Measurements from ENCODE around the gene AKT3. TPM values are rescaled to one million over a fixed set of nuclear protein-coding genes. Genes with fewer than 3 reads are reported as not detected.

Gene AKT3
- total RNA-seq, 1 experiment from 2014 or later = 133 TPM

DNA sequence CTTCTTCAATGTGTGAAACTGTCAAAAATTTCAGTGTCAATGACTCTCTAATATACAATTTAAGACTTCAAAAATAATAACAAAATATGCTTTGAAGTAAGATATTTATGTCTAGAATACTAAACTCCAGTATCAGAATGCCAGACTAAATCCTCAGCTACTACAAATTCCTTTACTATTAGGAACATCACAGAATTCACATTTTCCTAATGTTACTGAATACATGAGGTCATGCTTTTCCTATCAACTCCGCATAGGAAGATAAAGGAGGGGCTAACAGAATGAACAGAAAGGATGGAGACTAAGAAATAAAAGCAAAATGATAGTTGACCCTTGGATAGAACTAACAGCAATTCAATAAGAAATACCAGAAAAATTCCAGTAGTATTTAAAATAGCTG lies 301.5 kb downstream of the AKT3 start:
- intact Hi-C loops (cut with micrococcal nuclease; ENCODE audit: unreplicated experiment) = no loop called here
- H3K4me2 ChIP-seq = no peak overlapping the region
- no peak overlapping the region for H3K27ac ChIP-seq
- no peaks in the 10 kb centered on the region for H3K27me3 ChIP-seq (ENCODE audit: insufficient read depth, low read depth)
- peaks cover 6% of the 10 kb centered on the region; the same call in 1 of the 2 replicates for H3F3A ChIP-seq (ENCODE audit: insufficient read depth, low read depth)
- no peaks in the 10 kb centered on the region for H3K9me2 ChIP-seq (ENCODE audit: insufficient read depth)
- 0 out of 2 replicates have a peak, but pooled peaks cover 7% of the 10 kb centered on the region for H3K9me3 ChIP-seq (ENCODE audit: insufficient read depth, low read depth)
- H3K79me2 ChIP-seq (ENCODE audit: low read depth) = no peaks in the 10 kb centered on the region
- POLR2A ChIA-PET (ENCODE audit: unreplicated experiment) = interaction anchor here (0.5 to 0.6 kb wide), 2 partner anchors 178 to 500 kb away, joined by 7 to 10 read pairs; no protein-coding TSS in a partner anchor
- no TSS peak for BruUV-seq (replicated peaks)
- H3K36me3 ChIP-seq (ENCODE audit: low read depth) = no peaks in the 10 kb centered on the region
- no peak overlapping the region for H2AFZ ChIP-seq
- H4K20me1 ChIP-seq (ENCODE audit: insufficient read depth) = 0 out of 2 replicates have a peak, but pooled peaks cover under 1% of the 10 kb centered on the region
- CTCF ChIA-PET = no interaction called here
- no peak for TF ChIP-seq CTCF (conservative IDR thresholded peaks at IDR 0.05)
- TF ChIP-seq EZH2 (IDR thresholded peaks at IDR 0.05; ENCODE audit: low read depth) = no peak
- H3K4me3 ChIP-seq = no peak overlapping the region
- DNase-seq = no peak
- peaks cover 11% of the 10 kb centered on the region; the same call in 1 of the 2 replicates for H3K4me1 ChIP-seq (replicated peaks; ENCODE audit: insufficient read depth)

GRCh38 chr1:243547891-243548290 lies 302.2 kb downstream of the AKT3 start:
- H3K27ac ChIP-seq = no peak overlapping the region
- no peaks in the 10 kb centered on the region for H3K36me3 ChIP-seq (ENCODE audit: low read depth)
- ChIA-PET POLR2A (ENCODE audit: unreplicated experiment) (interaction anchor here (0.5 kb wide), 1 partner anchor 500 kb away, joined by 10 read pairs; no protein-coding TSS in a partner anchor), CTCF (no interaction called here)
- TF ChIP-seq EZH2 (IDR thresholded peaks at IDR 0.05; ENCODE audit: low read depth) (no peak), CTCF (conservative IDR thresholded peaks at IDR 0.05) (no peak)
- no peaks in the 10 kb centered on the region for H3K9me2 ChIP-seq (ENCODE audit: insufficient read depth)
- no peak overlapping the region for H3K4me3 ChIP-seq
- no peak for DNase-seq
- intact Hi-C loops (cut with micrococcal nuclease; ENCODE audit: unreplicated experiment) = no loop called here
- no peak overlapping the region for H3K4me2 ChIP-seq
- no peaks in the 10 kb centered on the region for H4K20me1 ChIP-seq (ENCODE audit: insufficient read depth)
- peaks cover 11% of the 10 kb centered on the region; the same call in 1 of the 2 replicates for H3K4me1 ChIP-seq (replicated peaks; ENCODE audit: insufficient read depth)
- H3K9me3 ChIP-seq (ENCODE audit: insufficient read depth, low read depth) = 0 out of 2 replicates have a peak, but pooled peaks cover 7% of the 10 kb centered on the region
- no peaks in the 10 kb centered on the region for H3K27me3 ChIP-seq (ENCODE audit: insufficient read depth, low read depth)
- BruUV-seq (replicated peaks) = no TSS peak
- 0 out of 2 replicates have a peak, but pooled peaks cover 6% of the 10 kb centered on the region for H3F3A ChIP-seq (ENCODE audit: insufficient read depth, low read depth)
- H2AFZ ChIP-seq = no peak overlapping the region
- no peaks in the 10 kb centered on the region for H3K79me2 ChIP-seq (ENCODE audit: low read depth)

- CTCF ChIA-PET = no interaction called here
- Histone ChIP-seq H3K9me3 (ENCODE audit: insufficient read depth, low read depth) (0 out of 2 replicates have a peak, but pooled peaks cover 7% of the 10 kb centered on the region), H2AFZ (no peak overlapping the region), H3K36me3 (ENCODE audit: low read depth) (no peaks in the 10 kb centered on the region; the same call in 1 of the 2 replicates), H3K4me3 (no peak overlapping the region), H3K9me2 (ENCODE audit: insufficient read depth) (no peaks in the 10 kb centered on the region), H4K20me1 (ENCODE audit: insufficient read depth) (no peaks in the 10 kb centered on the region), H3K4me2 (no peak overlapping the region), H3K79me2 (ENCODE audit: low read depth) (no peaks in the 10 kb centered on the region), H3F3A (ENCODE audit: insufficient read depth, low read depth) (0 out of 2 replicates have a peak, but pooled peaks cover 9% of the 10 kb centered on the region), H3K27ac (no peak overlapping the region), H3K4me1 (replicated peaks; ENCODE audit: insufficient read depth) (peaks cover 11% of the 10 kb centered on the region; the same call in 1 of the 2 replicates), H3K27me3 (ENCODE audit: insufficient read depth, low read depth) (no peaks in the 10 kb centered on the region)
- no peak for DNase-seq
- intact Hi-C loops (cut with micrococcal nuclease; ENCODE audit: unreplicated experiment) = no loop called here
- POLR2A ChIA-PET (ENCODE audit: unreplicated experiment) = no interaction called here
- BruUV-seq (replicated peaks) = no TSS peak
- TF ChIP-seq CTCF (conservative IDR thresholded peaks at IDR 0.05) (no peak), EZH2 (IDR thresholded peaks at IDR 0.05; ENCODE audit: low read depth) (no peak)
These were observed 303.6 kb downstream of the AKT3 start for GRCh38 chr1:243546457-243546856.

All from PC-9 (cell line).